ENCODE data around the gene CREG2. TPM values are rescaled to one million over a fixed set of nuclear protein-coding genes. Genes with fewer than 3 reads are reported as not detected.

CREG2 gene
- total and polyA plus RNA-seq, 10 donors: 0.17 TPM; not detected in 9

DNA sequence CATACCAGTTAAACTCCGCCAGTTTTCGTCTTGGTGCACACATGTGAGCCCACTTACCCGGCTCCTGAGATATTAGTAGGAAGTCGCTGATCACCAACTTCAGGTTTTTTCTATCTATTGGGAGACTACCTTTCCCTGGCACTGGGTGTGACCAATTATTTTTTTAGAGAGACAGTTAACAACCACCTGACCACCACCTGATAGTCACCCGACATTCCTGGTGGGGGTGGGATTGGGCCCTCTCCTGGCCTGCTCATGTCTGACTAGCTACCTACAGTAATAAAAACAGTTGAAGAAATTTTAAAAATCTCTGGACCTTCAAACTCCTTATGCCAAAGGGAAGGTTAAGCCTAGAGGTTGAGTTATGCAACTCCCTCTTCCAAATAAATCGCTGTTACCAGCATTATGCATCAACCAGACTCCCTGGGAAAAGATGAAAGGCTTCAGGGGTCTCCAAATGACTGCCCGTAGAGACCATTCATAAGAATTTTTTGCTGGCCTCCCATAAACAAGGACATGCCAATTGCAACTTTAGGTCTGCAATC, 27.8 kb downstream of the CREG2 start:
- Histone ChIP-seq H3K27me3 (replicated peaks in 1 of 7) (no peaks in the 10 kb centered on the region), H3K36me3 (no peaks in the 10 kb centered on the region), H3K27ac (no peak overlapping the region), H3K9me3 (no peaks in the 10 kb centered on the region), H3K4me3 (no peak overlapping the region), H3K4me1 (peaks cover 7 to 17% (median 12%) of the 10 kb centered on the region in 6 donors)
- intact Hi-C loops (cut with DNase I; ENCODE audit: low total_unique reads): no loop called here
- WGBS, 5 donors: 91 to 98% (median 95%) methylated on average over 7 of the region's 7 CpGs
- no peak for DNase-seq
- TF ChIP-seq POLR2AphosphoS5 (IDR thresholded peaks at IDR 0.05) (no peak), POLR2A (IDR thresholded peaks at IDR 0.05) (no peak)
- TF ChIP-seq, protein P1, sequence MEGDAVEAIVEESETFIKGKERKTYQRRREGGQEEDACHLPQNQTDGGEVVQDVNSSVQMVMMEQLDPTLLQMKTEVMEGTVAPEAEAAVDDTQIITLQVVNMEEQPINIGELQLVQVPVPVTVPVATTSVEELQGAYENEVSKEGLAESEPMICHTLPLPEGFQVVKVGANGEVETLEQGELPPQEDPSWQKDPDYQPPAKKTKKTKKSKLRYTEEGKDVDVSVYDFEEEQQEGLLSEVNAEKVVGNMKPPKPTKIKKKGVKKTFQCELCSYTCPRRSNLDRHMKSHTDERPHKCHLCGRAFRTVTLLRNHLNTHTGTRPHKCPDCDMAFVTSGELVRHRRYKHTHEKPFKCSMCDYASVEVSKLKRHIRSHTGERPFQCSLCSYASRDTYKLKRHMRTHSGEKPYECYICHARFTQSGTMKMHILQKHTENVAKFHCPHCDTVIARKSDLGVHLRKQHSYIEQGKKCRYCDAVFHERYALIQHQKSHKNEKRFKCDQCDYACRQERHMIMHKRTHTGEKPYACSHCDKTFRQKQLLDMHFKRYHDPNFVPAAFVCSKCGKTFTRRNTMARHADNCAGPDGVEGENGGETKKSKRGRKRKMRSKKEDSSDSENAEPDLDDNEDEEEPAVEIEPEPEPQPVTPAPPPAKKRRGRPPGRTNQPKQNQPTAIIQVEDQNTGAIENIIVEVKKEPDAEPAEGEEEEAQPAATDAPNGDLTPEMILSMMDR (IDR thresholded peaks at IDR 0.05 in 8 of 11, conservative IDR thresholded peaks at IDR 0.05 in 3 of 11): no peak

DNA sequence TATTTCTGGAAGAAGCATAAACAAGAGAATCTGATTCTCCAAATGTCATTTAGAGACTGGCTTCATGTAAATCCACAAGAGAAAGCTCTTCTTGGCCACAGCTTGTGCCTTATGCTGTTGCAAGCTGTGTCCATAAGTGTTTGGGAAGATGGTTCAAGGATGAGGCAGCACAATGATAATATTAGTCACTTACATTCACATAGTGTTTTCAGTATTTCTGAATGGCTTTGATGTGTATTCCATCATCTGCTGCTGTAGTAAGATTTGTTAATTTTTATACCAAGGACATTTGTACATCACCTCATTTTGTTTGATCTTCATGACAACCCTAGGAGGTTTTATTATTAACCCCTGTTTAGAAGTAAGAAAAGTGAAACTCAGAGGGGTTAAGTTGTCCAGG, 29.9 kb downstream of the CREG2 start:
- Histone ChIP-seq H3K4me3 (no peak overlapping the region), H3K36me3 (no peaks in the 10 kb centered on the region), H3K27me3 (replicated peaks in 1 of 7) (no peaks in the 10 kb centered on the region), H3K27ac (no peak overlapping the region), H3K4me1 (peaks cover 7 to 16% (median 12%) of the 10 kb centered on the region in 6 donors), H3K9me3 (no peaks in the 10 kb centered on the region)
- no peak for DNase-seq
- TF ChIP-seq POLR2A (IDR thresholded peaks at IDR 0.05) (no peak), POLR2AphosphoS5 (IDR thresholded peaks at IDR 0.05) (no peak)
- TF ChIP-seq, protein P1 (IDR thresholded peaks at IDR 0.05 in 8 of 11, conservative IDR thresholded peaks at IDR 0.05 in 3 of 11): no peak
- intact Hi-C loops (cut with DNase I; ENCODE audit: low total_unique reads): no loop called here

DNA sequence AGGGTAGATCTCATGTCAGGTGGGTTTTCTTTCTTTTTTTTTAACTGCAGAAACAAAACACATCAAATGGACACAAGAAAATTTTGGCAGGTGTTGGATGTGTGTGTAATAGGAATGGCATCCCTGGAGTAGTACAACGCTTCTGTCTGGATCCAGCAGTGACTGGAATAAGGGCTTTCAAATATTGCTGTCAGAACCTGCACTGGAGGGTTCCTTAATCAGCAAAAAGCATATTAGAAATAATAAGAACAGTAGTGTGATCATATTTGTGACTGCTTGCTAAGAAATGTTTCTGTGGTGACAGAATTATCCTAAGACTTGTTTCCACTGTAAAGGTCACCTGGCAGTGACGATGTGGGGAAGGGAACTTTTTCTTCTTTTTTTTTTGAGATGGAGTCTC, 30.8 kb downstream of the CREG2 start:
- WGBS, 5 donors: 82 to 92% (median 85%) methylated on average over 2 of the region's 2 CpGs
- Histone ChIP-seq H3K27ac (no peak overlapping the region), H3K4me3 (no peak overlapping the region), H3K4me1 (peaks cover 3 to 9% (median 7%) of the 10 kb centered on the region in 6 donors), H3K9me3 (no peaks in the 10 kb centered on the region), H3K36me3 (no peaks in the 10 kb centered on the region), H3K27me3 (replicated peaks in 1 of 7) (no peaks in the 10 kb centered on the region)
- intact Hi-C loops (cut with DNase I; ENCODE audit: low total_unique reads): no loop called here
- DNase-seq: no peak
- TF ChIP-seq POLR2A (IDR thresholded peaks at IDR 0.05) (no peak), POLR2AphosphoS5 (IDR thresholded peaks at IDR 0.05) (no peak)
- TF ChIP-seq, protein P1 (IDR thresholded peaks at IDR 0.05 in 8 of 11, conservative IDR thresholded peaks at IDR 0.05 in 3 of 11): no peak

DNA sequence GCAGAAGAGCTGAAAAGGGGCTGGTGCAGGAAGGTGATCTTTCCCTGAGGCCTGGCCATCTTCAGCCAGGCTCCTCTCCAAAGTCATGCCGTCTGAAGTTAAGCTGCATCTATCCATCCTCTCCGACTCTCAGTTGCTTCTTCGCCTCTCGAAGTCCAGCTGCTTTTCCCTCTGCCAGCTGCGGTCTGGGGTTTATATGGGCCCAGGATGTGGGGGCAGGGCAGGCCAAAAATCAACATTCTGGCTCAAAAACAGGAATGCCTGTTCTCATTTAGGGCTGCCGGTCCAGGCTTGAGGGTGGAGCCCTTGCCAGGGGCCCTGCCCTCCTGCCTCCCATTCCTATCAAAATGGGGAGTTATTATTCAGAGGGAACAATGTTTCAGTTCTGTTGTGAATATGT, 31.2 kb downstream of the CREG2 start:
- WGBS, 5 donors: 81 to 94% (median 88%) methylated on average over 6 of the region's 6 CpGs
- intact Hi-C loops (cut with DNase I; ENCODE audit: low total_unique reads): no loop called here
- TF ChIP-seq, protein P1 (IDR thresholded peaks at IDR 0.05 in 8 of 11, conservative IDR thresholded peaks at IDR 0.05 in 3 of 11): no peak
- TF ChIP-seq POLR2AphosphoS5 (IDR thresholded peaks at IDR 0.05) (no peak), POLR2A (IDR thresholded peaks at IDR 0.05) (no peak)
- DNase-seq: no peak
- no peak overlapping the region for H3K27ac ChIP-seq
- H3K4me1 ChIP-seq: peaks cover 0 to 5% (median 2%) of the 10 kb centered on the region in 6 donors
- H3K36me3 ChIP-seq: no peaks in the 10 kb centered on the region
- no peaks in the 10 kb centered on the region for H3K9me3 ChIP-seq
- no peak overlapping the region for H3K4me3 ChIP-seq
- no peaks in the 10 kb centered on the region for H3K27me3 ChIP-seq (replicated peaks in 1 of 7)

Measured in spleen (tissue), 11 donors.